GM12891 (cell line): Measurements from ENCODE around the gene FSTL4.

Source experiments
- PAX5 ChIP-seq: IDR thresholded peaks from 2 replicates; pipeline ENCODE4 v1.6.1; 2011; ENCODE audit warnings: low read length, moderate library complexity, mild to moderate bottlenecking; ENCODE audit not compliant: insufficient read depth, severe bottlenecking
- POLR2A ChIP-seq: IDR thresholded peaks from 2 replicates; pipeline ENCODE4 v1.6.1; 2011; ENCODE audit warnings: low read depth, low read length, control low read depth
- POLR2AphosphoS5 ChIP-seq: IDR thresholded peaks from 2 replicates; pipeline ENCODE4 v1.6.1; 2011; ENCODE audit warnings: low read depth, low read length, control low read depth
- POU2F2 ChIP-seq: IDR thresholded peaks from 2 replicates; pipeline ENCODE4 v1.6.1; 2011; ENCODE audit warnings: low read depth, mild to moderate bottlenecking, control low read depth, low read length, moderate library complexity
- SPI1 ChIP-seq: IDR thresholded peaks from 2 replicates; pipeline ENCODE4 v1.6.1; 2011; ENCODE audit warnings: low read depth, low read length, control low read depth
- TAF1 ChIP-seq: IDR thresholded peaks from 2 replicates; pipeline ENCODE4 v1.6.1; 2011; ENCODE audit warnings: low read depth, low read length, control low read depth

DNA sequence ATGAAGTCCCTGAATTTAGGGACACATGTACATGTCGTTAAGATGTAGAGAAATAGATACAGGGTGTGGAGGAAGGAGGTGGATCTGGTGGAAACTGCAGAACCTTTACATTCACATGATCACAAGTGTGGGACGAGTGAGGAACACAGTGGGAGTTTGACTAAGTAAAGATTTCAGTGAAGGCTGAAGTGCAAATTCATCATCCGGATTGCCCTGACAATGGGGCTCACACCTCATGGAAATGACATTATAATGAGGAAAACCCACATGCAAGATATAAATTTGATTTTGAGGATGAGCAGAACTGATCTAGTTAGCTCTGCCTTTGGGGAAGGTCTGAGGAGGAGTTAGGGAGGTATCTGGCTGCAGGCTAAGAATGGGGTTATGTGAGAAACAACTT is 173.9 kb downstream of the FSTL4 start:
- TF ChIP-seq POLR2AphosphoS5: no peak
- TF ChIP-seq POLR2A: no peak
- TF ChIP-seq TAF1: no peak
- TF ChIP-seq SPI1: no peak
- TF ChIP-seq POU2F2: no peak
- TF ChIP-seq PAX5: no peak
